GM21423 (cell line): ENCODE results near the gene ELF5.

Experiments
- ATAC-seq: cut with Tn5 transposase; IDR thresholded peaks from one replicate; pipeline ENCODE4 v1.9.1; 2021; ENCODE audit warnings: mild to moderate bottlenecking, moderate library complexity; ENCODE audit not compliant: unreplicated experiment

Gene ELF5

GRCh38 chr11:34493926-34494595 lies 19.5 kb downstream of the ELF5 start:
- ATAC-seq: no peak

GRCh38 chr11:34493468-34493867 lies 20.1 kb downstream of the ELF5 start:
- ATAC-seq: no peak

DNA sequence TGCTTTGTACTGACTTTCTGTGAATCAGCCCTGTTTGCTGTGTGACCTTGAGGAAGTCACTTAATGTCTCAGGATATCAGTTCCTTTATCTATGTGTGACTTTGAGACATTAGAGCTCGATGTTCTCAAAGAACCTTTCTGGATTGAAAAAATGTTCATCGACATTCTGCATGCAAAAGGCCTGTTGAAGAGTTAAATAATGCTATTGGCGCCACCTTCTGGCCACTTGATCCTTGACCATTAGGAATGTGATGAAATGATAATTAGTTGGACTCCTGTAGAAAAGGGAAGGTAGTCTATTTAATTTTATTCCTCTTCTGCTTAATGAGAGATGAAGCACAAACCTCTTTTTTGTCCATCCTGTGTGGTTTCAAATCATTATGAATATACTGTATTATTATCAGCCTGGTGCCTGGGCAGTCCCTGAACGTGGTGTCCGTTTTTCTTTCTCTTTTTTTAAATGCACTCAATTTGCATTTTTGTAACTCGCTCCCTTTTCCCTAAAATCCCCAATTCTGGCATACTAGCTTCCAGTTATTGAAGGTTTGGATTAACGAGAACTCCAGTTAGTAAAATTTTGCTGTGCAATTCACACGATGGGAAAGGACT lies 20.7 kb downstream of the ELF5 start:
- no peak for ATAC-seq

DNA sequence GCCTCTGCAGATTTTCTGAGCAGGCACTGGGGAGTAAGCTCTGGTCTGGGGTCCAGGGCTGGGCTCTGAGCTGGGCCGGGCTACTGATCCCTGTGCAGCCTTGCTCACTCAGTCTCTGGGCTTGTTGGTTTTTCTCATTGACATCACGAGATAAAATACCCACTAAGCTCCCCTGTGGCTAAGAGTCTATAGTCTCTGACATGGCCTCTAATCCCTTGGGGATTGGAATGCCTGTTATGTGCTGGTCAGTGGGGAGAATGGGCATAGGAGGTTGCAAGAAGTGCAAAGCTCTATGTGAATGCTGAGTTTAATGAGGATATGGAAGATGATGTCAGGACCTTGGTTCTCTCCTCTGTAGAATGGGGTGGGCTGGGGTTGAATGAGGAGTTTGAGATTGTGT lies 23.3 kb downstream of the ELF5 start:
- ATAC-seq: no peak

GRCh38 chr11:34488855-34489557 lies 24.6 kb downstream of the ELF5 start:
- no peak for ATAC-seq

DNA sequence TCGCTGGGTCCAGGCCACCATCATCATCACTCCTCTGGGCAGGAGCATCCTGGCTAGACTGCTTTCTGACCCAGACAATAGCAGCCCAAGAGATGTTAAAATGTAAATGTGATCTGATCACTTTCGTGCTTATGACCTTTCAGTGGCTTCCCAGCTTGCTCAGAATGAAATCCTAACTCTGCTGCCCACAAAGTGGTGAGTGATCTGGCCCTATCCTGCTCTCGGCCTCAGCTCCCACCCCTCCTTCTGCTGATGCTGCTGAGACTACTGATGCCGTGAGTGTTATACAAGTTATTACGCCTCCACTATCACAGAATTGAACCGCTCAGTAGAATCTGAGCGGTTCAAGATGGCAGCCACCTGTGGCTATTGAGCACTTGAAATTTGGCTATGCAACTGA lies 26.2 kb downstream of the ELF5 start:
- ATAC-seq: no peak

- no peak for ATAC-seq
Observed at GRCh38 chr11:34483106-34483874, 30.3 kb downstream of the ELF5 start.

DNA sequence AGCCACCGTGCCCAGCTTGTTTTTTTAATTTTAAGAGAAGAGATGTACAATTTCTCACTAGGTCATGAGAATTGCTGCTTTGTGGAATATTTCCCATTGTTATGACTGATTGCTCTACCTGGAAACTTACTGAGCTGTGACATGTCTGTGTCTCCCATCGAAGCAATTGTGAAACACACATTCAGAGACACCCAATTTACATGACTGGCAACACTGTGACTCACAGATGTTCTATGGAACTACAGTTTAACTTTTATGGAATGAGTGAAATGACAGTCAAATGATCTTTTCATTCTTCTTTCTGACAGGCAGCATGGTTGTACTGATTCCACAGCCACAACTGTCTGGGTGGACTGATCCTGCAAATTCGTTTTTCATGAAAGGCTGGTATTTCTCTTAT lies 32.3 kb downstream of the ELF5 start:
- ATAC-seq: no peak

- ATAC-seq: no peak
Observed at GRCh38 chr11:34480314-34480713, 33.3 kb downstream of the ELF5 start.

- ATAC-seq: no peak
Observed at GRCh38 chr11:34478845-34479663, 34.5 kb downstream of the ELF5 start.

DNA sequence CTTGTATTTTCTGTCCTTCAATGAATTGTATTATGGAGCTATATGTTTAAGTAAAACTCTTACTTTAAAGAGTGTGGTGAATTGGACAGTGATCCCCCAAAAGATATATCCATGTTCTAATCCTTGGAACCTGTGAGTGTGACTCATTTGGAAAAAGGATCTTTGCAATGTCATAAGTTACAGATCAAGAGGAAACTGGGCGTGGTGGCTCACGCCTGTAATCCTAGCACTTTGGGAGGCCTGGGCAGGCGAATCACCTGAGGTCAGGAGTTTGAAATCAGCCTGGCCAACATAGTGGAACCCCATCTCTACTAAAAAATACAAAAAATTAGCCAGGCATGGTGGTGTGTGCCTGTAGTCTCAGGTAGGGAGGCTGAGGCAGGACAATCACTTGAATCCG lies 36.7 kb downstream of the ELF5 start:
- no peak for ATAC-seq

- ATAC-seq: no peak
Observed at GRCh38 chr11:34475656-34476055, 37.9 kb downstream of the ELF5 start.

- no peak for ATAC-seq
Observed at GRCh38 chr11:34473603-34474169, 39.9 kb downstream of the ELF5 start.

DNA sequence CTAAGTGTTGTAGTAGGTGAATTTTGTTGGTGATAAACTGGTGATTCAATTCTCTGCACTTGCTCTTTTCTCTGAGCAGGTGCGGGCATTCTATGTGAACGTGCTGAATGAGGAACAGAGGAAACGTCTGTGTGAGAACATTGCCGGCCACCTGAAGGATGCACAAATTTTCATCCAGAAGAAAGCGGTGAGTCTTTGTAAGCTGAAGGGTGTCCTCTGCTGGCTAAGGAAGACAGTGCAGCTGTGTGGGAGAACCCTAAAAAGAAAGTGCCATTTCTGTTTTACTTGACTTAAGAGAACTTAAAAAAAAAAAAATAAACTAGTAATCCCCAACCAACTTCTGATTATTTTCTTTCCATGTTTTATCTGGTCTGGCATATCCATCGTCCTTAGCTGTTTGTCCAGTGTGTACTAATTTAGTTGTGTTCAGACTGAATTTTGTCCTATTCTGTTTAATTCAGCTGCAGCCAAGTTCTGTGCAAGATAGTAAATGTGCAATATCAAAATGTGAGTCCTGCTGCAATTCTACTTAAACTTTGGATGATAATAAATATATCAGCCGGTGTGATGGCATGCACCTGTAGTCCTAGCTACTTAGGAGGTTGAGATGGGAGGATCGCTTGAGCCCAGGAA lies 45.3 kb downstream of the ELF5 start:
- ATAC-seq: no peak

DNA sequence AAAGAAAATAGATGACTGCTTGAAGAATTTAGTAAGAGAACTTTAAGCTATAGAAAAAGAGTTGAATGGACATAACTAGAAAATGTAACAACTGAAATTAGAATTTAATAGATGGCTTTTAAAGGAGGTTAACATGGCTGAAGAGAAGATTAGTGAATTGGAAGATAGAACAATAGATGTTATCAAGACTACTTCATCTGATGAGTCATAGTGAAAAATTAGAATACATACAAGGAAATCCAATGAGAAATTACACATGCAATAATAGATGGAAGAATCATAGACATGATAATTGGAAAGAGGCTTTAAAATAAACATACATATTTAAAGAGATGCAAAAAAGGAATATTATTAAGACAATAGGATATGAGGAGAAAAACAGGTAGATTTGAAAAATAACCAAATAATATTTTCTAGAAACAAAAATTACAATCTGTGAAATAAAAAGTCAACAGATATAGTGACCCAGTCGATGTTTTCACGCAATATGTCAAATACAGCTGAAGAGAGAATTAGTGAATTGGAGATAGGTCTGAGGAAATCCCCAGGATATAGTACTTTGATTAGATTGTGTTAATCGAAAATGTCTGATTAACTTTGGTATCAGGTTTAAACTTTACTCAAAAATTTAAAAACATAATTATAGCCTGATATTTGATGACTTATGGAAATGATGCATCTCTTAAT lies 46.6 kb downstream of the ELF5 start:
- no peak for ATAC-seq

GRCh38 chr11:34464591-34465051 lies 49.0 kb downstream of the ELF5 start:
- ATAC-seq: no peak

GRCh38 chr11:34461215-34461614 lies 52.4 kb downstream of the ELF5 start:
- no peak for ATAC-seq

DNA sequence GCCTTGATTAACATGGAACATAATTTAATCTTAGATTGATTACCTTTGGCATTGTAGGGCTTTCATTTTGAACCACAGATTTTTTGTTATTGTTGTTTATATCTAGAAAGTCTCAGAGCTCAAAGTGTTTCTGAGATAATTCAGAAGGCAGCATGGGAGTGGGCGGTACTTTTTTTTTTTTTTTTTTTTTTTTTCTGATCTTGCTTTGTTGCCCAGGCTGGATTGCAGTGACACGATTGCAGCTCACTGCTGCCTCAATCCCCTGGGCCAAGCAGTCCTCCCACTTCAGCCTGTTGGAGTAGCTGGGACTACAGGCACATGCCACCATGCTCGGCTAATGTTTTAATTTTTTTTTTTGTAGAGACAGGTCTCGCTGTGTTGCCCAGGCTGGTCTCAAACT lies 53.3 kb downstream of the ELF5 start:
- no peak for ATAC-seq

- no peak for ATAC-seq
Observed at GRCh38 chr11:34459507-34460162, 54.0 kb downstream of the ELF5 start.
